GF-D8 (cell line): ENCODE results near the gene ATG101.

Source experiments
- DNase-seq: peaks from one replicate; lab custom pipeline; 2025; lab: John Stamatoyannopoulos, UW

ATG101 gene

GRCh38 chr12:52069327-52070184, at the start of gene ATG101:
ATG101 (plus strand) TSS chr12:52069978; CDS start chr12:52073651, 3,673 bp downstream.
- DNase-seq: peak; percentile 67

DNA sequence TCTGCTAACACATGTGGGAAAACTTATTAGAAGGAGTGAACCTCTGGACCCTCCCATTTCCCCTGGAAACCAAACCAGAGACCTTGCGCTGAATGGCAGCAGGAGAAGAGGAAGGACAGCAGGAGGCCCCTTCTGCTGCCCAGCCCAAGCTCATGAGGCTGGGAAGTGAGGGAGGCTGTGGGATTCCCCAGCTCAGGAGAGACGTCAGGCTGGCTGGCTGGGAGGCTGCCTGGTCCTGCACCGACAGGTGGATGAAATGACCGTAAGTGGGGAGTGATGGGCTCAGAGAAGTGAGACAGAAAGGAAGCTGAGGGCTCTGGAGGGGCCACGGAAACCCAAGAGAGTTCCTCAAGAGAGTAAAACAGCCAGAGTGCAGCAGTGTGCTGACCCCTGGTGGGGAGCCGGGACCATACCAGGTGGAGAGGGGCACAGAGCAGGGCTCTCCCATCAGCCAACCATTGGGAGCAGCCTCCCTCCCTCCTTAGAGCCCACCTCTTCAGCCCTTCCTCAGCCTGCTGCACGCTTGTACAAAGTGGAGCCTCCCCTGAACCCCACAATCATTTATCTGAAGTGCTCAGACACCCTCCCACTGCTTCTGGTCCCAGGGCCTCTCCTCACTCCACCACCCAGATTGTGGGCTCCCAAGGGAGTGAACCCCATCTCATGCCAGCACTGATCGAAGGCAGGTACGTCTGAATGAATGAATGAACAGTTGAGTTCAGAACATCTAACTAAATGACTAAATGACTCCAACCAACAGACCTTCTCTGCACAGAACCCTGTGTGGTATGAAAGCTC, 49.0 kb upstream of the ATG101 start:
- peak; percentile 12 for DNase-seq

DNA sequence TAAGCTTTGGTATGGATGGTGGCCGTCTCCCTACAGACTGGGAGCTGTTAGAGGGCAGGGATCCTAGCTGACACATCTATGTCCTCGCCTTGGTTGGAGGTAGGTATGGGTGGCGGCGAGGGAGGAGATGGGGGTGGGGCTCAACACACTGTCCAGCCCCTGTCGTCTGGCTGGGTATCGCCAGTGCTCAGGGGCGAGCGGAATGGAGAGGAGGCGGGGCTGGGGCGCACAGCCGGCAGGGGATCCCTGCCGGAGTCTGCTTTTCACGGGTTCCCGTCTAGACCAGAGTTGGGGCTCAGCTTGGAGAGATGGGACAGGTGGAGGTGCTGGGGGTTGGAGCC, 47.0 kb upstream of the ATG101 start:
- no peak for DNase-seq

DNA sequence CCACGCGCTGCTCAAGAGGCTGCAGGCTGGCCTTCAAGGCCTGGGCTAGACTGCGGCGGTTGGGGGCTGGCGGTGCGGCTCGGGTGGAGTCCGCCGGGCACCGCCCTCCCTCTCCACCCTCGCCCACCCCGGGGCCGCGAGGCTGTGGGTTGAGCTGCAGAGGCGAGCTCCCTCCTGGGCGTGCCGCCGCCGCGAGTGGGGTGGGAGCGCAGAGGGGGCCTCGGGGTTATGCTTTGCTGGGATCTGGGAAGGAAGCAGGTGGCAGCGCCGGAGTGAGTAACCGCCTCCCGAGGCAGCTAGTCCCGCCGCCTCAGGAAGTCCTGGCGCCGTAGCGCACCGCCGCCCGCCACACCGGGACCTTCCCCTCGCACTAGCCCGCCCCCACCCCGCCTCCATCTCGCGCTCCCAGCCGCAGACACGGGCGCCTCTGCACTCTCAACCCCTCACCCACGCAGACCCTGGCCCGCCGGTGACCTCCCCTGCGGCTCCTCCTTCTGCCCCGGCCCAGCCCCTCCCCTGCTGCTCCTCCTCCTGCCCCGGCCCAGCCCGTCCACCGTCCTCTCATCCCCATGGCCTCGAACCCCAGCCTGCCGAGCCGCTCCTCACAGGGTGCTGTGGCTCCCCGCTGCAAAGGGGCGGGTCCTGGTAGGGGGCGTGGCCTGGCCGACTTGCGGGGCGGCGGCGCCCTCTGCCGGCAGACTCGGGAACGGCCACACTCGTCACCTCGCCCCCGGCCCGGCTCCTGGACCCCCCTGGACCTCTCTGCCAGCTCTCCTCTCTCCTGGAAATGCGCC, 46.4 kb upstream of the ATG101 start:
- DNase-seq: no peak

GRCh38 chr12:52023976-52024688, 45.6 kb upstream of the ATG101 start:
- DNase-seq: no peak

GRCh38 chr12:52024845-52025230, 44.9 kb upstream of the ATG101 start:
- DNase-seq: peak; percentile 62

GRCh38 chr12:52026263-52026662, 43.5 kb upstream of the ATG101 start:
- DNase-seq: no peak

GRCh38 chr12:52027085-52027843, 42.5 kb upstream of the ATG101 start:
- DNase-seq: no peak

DNA sequence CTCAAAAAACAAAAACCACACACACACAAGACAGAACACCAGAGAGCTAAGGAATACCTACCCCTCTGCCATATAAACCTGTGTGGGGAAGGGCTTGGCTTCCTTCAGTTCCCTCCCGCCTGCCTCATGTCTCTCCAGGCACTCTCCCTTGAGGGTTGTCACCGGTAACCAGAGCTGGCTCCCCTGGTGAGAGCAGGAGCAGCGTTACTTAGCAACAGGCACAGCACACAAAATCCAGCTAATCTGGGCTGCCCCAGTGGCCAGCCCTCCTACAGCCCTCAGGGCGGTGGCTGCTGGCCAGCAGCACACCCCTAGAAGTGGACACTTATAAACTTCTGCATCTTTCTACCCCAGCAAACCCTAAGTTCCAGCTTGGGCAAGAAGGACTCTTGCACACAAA, 40.1 kb upstream of the ATG101 start:
- DNase-seq: no peak

GRCh38 chr12:52032446-52032803, 37.4 kb upstream of the ATG101 start:
- no peak for DNase-seq

- peak; percentile 80 for DNase-seq
Measured at GRCh38 chr12:52032804-52033445, 36.9 kb upstream of the ATG101 start.

GRCh38 chr12:52033446-52034140, 36.2 kb upstream of the ATG101 start:
- no peak for DNase-seq

DNA sequence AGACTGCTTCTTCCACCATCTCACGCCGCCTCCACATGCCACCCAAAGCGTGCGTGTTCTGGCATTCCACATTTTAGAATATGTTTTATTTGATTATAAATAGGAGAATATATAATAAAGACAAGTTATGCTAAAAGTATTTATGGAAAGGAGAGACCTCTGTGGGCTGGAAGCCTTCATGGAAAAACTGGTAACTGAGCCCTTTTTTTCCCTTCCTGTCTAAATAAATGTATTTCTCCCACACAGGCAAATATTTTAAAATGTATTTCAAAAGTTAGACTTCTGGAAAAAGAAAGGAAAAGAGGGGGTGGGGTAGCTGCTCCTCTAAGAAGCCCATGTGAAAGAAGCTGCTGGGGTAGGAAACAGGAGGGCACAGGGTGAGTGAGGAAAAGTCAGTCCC, 34.6 kb upstream of the ATG101 start:
- DNase-seq: no peak

DNA sequence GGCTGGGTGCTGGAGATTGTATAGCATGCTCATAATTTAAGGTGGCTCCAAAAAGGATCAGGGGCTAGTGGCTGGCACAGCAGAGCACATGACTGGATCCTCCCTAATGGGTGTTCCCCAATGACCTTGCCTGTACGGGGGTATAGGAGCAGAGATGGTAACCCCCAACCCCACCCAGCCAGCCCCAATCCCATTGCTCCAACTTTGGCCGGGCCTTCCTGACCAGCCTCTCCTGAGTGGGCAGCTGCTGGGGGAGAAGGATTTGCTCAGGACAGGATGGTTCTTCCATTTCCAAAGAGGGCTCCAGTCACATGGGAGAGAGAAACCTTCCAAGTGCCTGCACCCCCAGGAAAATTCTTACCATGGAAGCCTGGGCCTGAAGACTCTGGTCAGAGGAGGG, 33.9 kb upstream of the ATG101 start:
- DNase-seq: no peak

DNA sequence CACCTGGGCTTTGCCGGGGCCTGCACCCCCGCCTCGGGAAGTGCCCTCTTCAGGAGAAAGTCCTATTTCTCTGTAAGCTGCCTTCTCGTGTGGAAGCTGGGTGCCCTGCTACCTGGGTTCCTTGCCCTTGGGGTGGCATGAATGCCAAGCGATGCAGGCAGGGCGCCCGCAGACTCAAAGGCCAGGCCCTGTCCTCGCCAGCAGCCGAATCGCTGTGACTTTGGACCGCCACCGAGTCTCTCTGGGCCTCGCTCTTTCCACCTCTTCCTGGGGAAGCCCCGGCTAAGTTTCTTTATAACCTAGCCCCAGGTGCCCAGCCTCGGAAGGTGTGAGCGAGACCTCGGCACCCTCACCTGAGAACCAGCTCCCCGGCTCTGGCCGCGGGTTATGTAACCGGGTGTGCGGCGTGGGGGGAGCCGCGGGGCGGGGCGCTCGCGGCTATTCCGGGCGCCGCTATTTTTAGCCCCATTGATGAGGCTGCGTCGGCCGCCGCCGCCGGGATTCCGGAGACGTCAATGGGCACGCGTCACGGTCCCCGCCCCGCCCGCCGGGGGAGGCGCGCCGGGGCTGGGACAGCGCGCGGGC, 33.1 kb upstream of the ATG101 start:
- DNase-seq: no peak

GRCh38 chr12:52037248-52037861, 32.4 kb upstream of the ATG101 start:
- no peak for DNase-seq

GRCh38 chr12:52038447-52038846, 31.3 kb upstream of the ATG101 start:
- DNase-seq: no peak

GRCh38 chr12:52041035-52041434, 28.7 kb upstream of the ATG101 start:
- no peak for DNase-seq

GRCh38 chr12:52041695-52042123, 28.1 kb upstream of the ATG101 start:
- DNase-seq: no peak
